ENCODE data around the gene DIRAS3.

Gene DIRAS3

GRCh38 chr1:68057564-68057963 is 7.1 kb upstream of the DIRAS3 start:
- Histone ChIP-seq H4K20me1 (no peaks in the 10 kb centered on the region), H3K9ac (no peak overlapping the region), H3K4me1 (no peaks in the 10 kb centered on the region), H3K36me3 (no peaks in the 10 kb centered on the region), H3K4me2 (no peak overlapping the region), H3K27ac (no peak overlapping the region), H3K4me3 (no peak overlapping the region), H3K9me3 (peaks cover 8% of the 10 kb centered on the region), H3K27me3 (no peaks in the 10 kb centered on the region)
- TF ChIP-seq Cebpa-rat (IDR thresholded peaks at IDR 0.05): no peak

DNA sequence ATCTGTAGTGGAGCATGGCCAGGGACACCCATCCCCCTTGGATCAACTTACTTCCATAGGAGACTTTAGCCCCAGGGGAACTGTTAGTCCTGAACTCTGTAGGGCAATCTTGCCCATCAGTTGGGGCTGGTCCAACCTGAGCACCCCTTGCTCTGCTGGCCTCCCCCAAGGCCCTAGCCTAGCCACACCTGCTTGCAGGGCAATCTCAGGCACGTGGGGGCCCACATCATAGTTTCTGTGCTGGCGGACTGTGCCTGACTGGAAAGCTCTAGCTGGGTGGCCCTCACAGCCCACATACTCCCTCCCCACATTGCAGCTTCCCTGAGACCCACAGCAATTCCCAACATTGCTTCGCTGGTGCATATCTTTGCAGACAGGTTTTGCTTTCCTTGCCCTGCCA is 6.6 kb upstream of the DIRAS3 start:
- no peak for TF ChIP-seq Cebpa-rat (IDR thresholded peaks at IDR 0.05)
- Histone ChIP-seq H3K9me3 (peaks cover 9% of the 10 kb centered on the region), H3K27me3 (no peaks in the 10 kb centered on the region)

DNA sequence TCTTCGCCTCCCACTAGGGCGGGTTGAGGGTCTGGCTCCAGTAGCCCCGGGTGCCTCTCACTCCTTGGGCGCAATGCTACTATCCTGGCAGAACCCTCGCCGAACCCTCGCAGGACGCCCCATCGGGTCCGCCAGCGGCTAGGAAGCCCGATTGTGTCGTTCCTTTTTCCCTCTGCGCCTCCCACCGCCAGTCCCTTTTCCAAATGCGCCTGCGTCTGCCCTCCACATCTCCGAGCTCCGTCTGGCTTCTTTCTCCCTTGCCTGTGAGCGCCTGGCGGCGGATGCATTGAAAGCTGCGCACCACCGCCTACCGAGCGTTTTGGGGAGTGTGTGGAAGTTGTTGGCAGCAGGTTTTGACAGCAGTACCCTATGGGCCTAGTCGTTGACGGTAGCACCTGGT is 1.0 kb upstream of the DIRAS3 start:
- Histone ChIP-seq H3K27me3 (no peaks in the 10 kb centered on the region), H3K36me3 (no peaks in the 10 kb centered on the region), H3K9ac (no peak overlapping the region), H3K9me3 (peaks cover 21% of the 10 kb centered on the region), H4K20me1 (no peaks in the 10 kb centered on the region), H3K27ac (no peak overlapping the region), H3K4me2 (no peak overlapping the region), H3K4me1 (no peaks in the 10 kb centered on the region), H3K4me3 (no peak overlapping the region)
- TF ChIP-seq Cebpa-rat (IDR thresholded peaks at IDR 0.05): no peak

More for the DNA sequence above, 6.6 kb upstream of the DIRAS3 start:
- Histone ChIP-seq H3K27ac (no peak overlapping the region), H4K20me1 (no peaks in the 10 kb centered on the region), H3K9ac (no peak overlapping the region), H3K4me2 (no peak overlapping the region), H3K36me3 (no peaks in the 10 kb centered on the region), H3K4me1 (no peaks in the 10 kb centered on the region), H3K4me3 (no peak overlapping the region)

DNA sequence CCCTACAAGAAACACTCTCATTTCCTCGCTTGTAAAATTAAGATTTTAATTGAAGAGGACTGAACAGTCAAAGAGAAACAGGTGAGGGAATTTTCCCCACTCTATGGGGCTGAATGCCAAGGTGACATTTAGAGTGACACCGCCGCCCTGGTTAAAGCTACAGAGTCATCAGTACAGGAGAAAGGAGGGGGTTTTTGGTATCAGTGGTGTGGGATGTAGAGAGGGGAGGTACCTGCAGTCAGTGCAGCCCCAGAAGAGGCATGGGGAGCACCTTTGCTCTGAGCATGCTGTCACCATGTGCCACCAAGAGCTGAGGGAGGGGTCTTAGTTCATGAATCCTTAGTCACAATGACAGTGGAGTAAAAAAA is 2.8 kb downstream of the DIRAS3 start:
- no peak for TF ChIP-seq Cebpa-rat (IDR thresholded peaks at IDR 0.05)
- no peak overlapping the region for H3K4me3 ChIP-seq
- no peak overlapping the region for H3K27ac ChIP-seq

GRCh38 chr1:68046885-68047658 is 3.4 kb downstream of the DIRAS3 start:
- Histone ChIP-seq H3K9ac (no peak overlapping the region), H3K4me1 (no peaks in the 10 kb centered on the region), H3K4me3 (no peak overlapping the region), H3K27me3 (no peaks in the 10 kb centered on the region), H3K27ac (no peak overlapping the region), H4K20me1 (no peaks in the 10 kb centered on the region), H3K4me2 (no peak overlapping the region), H3K36me3 (no peaks in the 10 kb centered on the region), H3K9me3 (peaks cover 28% of the 10 kb centered on the region)
- no peak for TF ChIP-seq Cebpa-rat (IDR thresholded peaks at IDR 0.05)

More for the DNA sequence above, 2.8 kb downstream of the DIRAS3 start:
- H3K9me3 ChIP-seq: peaks cover 29% of the 10 kb centered on the region
- no peaks in the 10 kb centered on the region for H3K4me1 ChIP-seq
- no peak overlapping the region for H3K4me2 ChIP-seq
- H3K27me3 ChIP-seq: no peaks in the 10 kb centered on the region
- H3K36me3 ChIP-seq: no peaks in the 10 kb centered on the region
- H3K9ac ChIP-seq: no peak overlapping the region
- no peaks in the 10 kb centered on the region for H4K20me1 ChIP-seq

- no peak overlapping the region for H3K9ac ChIP-seq
- H3K4me2 ChIP-seq: no peak overlapping the region
- H3K36me3 ChIP-seq: no peaks in the 10 kb centered on the region
- H3K9me3 ChIP-seq: peaks cover 22% of the 10 kb centered on the region
- no peaks in the 10 kb centered on the region for H3K27me3 ChIP-seq
- H3K4me1 ChIP-seq: no peaks in the 10 kb centered on the region
- no peak for TF ChIP-seq Cebpa-rat (IDR thresholded peaks at IDR 0.05)
- no peak overlapping the region for H3K4me3 ChIP-seq
- no peak overlapping the region for H3K27ac ChIP-seq
- H4K20me1 ChIP-seq: no peaks in the 10 kb centered on the region
Measured at GRCh38 chr1:68046423-68046822, 4.0 kb downstream of the DIRAS3 start.

DNA sequence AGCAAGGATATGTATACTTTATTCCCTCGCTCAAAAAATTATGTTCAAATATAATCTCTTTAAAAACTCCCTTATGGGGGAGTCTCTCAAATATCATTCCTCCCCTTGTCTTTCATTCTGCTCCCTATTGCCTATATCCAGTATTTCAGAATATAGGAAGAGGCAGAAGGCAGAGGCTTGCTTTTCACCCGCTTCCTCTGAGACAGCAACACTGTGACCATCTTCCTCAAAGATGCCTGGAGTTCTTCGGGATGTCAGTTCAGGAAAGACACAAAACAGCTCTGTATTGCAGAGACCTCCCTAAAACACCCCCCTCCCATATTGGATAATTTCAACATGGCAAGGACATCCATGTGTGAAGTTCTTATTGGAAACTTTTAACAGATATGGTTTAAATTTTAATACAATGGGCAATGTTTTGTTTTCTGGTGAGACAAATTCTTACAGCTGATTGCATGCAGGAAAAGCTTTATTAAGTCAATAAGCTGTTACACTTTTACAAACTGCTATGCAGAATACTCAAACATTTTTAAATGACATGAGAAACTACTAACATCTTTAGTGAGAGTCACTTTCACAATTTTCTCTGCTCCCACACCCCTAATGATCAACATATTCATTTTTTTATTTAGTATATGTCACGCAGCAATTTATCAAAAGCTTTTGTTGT is 4.8 kb downstream of the DIRAS3 start:
- Histone ChIP-seq H3K9ac (no peak overlapping the region), H3K9me3 (peaks cover 16% of the 10 kb centered on the region), H4K20me1 (no peaks in the 10 kb centered on the region), H3K4me2 (no peak overlapping the region), H3K27ac (no peak overlapping the region), H3K27me3 (no peaks in the 10 kb centered on the region), H3K4me3 (no peak overlapping the region), H3K36me3 (no peaks in the 10 kb centered on the region), H3K4me1 (no peaks in the 10 kb centered on the region)
- TF ChIP-seq Cebpa-rat (IDR thresholded peaks at IDR 0.05): no peak

DNA sequence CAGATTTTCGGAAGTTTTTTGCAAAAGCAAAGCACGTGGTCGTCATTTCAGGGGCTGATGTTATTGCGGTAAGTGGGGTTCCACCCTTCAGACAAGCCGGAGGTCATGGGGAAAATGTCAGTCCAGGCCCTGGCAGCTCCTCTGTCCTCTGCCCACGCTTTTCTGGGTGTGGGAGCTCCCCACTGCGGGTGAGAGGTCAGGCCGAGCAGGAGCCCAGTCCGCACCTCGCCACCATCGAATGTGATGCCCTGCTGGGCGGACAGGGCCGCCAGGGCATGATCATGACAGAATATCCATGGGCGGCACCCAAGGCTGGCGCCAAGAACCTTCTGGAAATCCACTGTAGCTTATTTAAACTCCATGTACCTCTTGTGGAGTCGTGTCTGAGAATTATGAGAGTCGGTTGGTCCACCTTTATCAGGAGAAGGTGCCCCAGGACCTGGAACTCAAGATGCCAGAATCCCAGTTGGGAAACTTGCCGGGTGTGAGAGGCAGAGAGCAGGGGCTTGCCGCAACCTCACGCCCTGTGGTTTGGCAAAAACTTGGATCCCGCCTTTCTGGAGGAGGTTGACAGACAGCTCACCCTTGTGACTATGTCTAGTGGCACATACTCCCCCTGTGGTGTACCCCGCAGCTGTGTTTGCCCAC is 6.9 kb downstream of the DIRAS3 start:
- Histone ChIP-seq H3K9me3 (peaks cover 16% of the 10 kb centered on the region), H3K4me3 (no peak overlapping the region)

GRCh38 chr1:68036946-68037345 is 13.5 kb downstream of the DIRAS3 start:
- Histone ChIP-seq H3K27ac (no peak overlapping the region), H3K4me2 (no peak overlapping the region), H3K9ac (no peak overlapping the region), H4K20me1 (no peaks in the 10 kb centered on the region), H3K9me3 (peaks cover 20% of the 10 kb centered on the region), H3K4me3 (no peak overlapping the region), H3K4me1 (no peaks in the 10 kb centered on the region), H3K27me3 (no peaks in the 10 kb centered on the region), H3K36me3 (no peaks in the 10 kb centered on the region)
- no peak for TF ChIP-seq Cebpa-rat (IDR thresholded peaks at IDR 0.05)

More for the DNA sequence above, 6.9 kb downstream of the DIRAS3 start:
- TF ChIP-seq Cebpa-rat (IDR thresholded peaks at IDR 0.05): no peak
- H3K36me3 ChIP-seq: no peaks in the 10 kb centered on the region
- no peak overlapping the region for H3K4me2 ChIP-seq
- H3K27ac ChIP-seq: no peak overlapping the region
- no peak overlapping the region for H3K9ac ChIP-seq
- H3K4me1 ChIP-seq: no peaks in the 10 kb centered on the region
- H3K27me3 ChIP-seq: no peaks in the 10 kb centered on the region
- H4K20me1 ChIP-seq: no peaks in the 10 kb centered on the region

DNA sequence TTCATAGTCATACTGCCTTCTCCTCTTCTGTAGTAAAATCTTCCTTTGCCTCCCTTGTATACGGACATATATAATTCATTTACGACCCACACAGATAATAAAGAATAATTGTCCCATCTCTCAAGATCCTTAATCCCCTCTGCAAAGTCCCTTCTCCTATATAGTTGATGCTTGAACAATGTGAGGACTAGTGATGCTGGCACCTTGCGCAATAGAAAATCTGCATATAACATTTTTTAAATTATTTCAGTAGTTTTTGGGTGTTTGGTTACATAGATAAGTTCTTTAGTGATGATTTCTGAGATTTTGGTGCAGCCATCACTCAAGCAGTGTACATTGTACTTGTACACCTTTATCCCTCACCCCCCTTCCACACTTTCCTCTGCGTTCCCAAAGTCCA is 21.0 kb downstream of the DIRAS3 start:
- no peaks in the 10 kb centered on the region for H3K9me3 ChIP-seq
- H3K27ac ChIP-seq: no peak overlapping the region
- H3K4me3 ChIP-seq: no peak overlapping the region
- no peaks in the 10 kb centered on the region for H4K20me1 ChIP-seq
- H3K36me3 ChIP-seq: no peaks in the 10 kb centered on the region
- no peak overlapping the region for H3K9ac ChIP-seq
- TF ChIP-seq Cebpa-rat (IDR thresholded peaks at IDR 0.05): peak; percentile 37; the same call in 1 of the 2 replicates
- H3K27me3 ChIP-seq: no peaks in the 10 kb centered on the region
- no peak overlapping the region for H3K4me2 ChIP-seq
- no peaks in the 10 kb centered on the region for H3K4me1 ChIP-seq
